Stimulated activated CD4-positive, alpha-beta T cell treated with anti-CD3 and anti-CD28 coated beads, Interleukin-15, amount 100 ng/mL, for 48 hours (primary cell): Measurements from ENCODE around the gene KCNJ12.
"Not testable (repeated sequence)": the region's sequence is repeated elsewhere in the genome, so short reads cannot be mapped to it uniquely, and the experiment has no call there.

Experiments used
- DNase-seq, 2 donors: peaks; one replicate each; pipeline ENCODE4 v3.0.0-alpha.2; 2020; ENCODE audit warnings: low read depth in 2 of 2

The KCNJ12 gene

GRCh38 chr17:21376081-21376758 lies at the start of gene KCNJ12:
Gene KCNJ12, plus strand, starts transcription at chr17:21376357. Its CDS starts 38,986 bp downstream, at chr17:21415343.
- no peak for DNase-seq

- DNase-seq = not testable (repeated sequence)
Observed at GRCh38 chr17:21327921-21328320, 48.2 kb upstream of the KCNJ12 start.

- DNase-seq = not testable (repeated sequence)
Observed at GRCh38 chr17:21328778-21329177, 47.4 kb upstream of the KCNJ12 start.

GRCh38 chr17:21330436-21331160 lies 45.6 kb upstream of the KCNJ12 start:
- DNase-seq = no peak

GRCh38 chr17:21336541-21337294 lies 39.4 kb upstream of the KCNJ12 start:
- DNase-seq = not testable (repeated sequence)

GRCh38 chr17:21337981-21338625 lies 38.1 kb upstream of the KCNJ12 start:
- DNase-seq = not testable (repeated sequence)

GRCh38 chr17:21339011-21339410 lies 37.1 kb upstream of the KCNJ12 start:
- DNase-seq = no peak

- DNase-seq = not testable (repeated sequence)
Observed at GRCh38 chr17:21339571-21339970, 36.6 kb upstream of the KCNJ12 start.

GRCh38 chr17:21340407-21340806 lies 35.8 kb upstream of the KCNJ12 start:
- DNase-seq = not testable (repeated sequence)

GRCh38 chr17:21341279-21341678 lies 34.9 kb upstream of the KCNJ12 start:
- DNase-seq = not testable (repeated sequence)

- not testable (repeated sequence) for DNase-seq
Observed at GRCh38 chr17:21341925-21342540, 34.1 kb upstream of the KCNJ12 start.

GRCh38 chr17:21343061-21343949 lies 32.9 kb upstream of the KCNJ12 start:
- DNase-seq = not testable (repeated sequence)

- DNase-seq = not testable (repeated sequence)
Observed at GRCh38 chr17:21344801-21345200, 31.4 kb upstream of the KCNJ12 start.

GRCh38 chr17:21345236-21345635 lies 30.9 kb upstream of the KCNJ12 start:
- DNase-seq = no peak

GRCh38 chr17:21346107-21346506 lies 30.1 kb upstream of the KCNJ12 start:
- DNase-seq = not testable (repeated sequence)

- not testable (repeated sequence) for DNase-seq
Observed at GRCh38 chr17:21346651-21347250, 29.4 kb upstream of the KCNJ12 start.

- not testable (repeated sequence) for DNase-seq
Observed at GRCh38 chr17:21347660-21348059, 28.5 kb upstream of the KCNJ12 start.

GRCh38 chr17:21348081-21348925 lies 27.9 kb upstream of the KCNJ12 start:
- DNase-seq = not testable (repeated sequence)

GRCh38 chr17:21348926-21349261 lies 27.3 kb upstream of the KCNJ12 start:
- not testable (repeated sequence) for DNase-seq
